GM18951 (cell line): ENCODE measurements around the gene ICA1L.

Experiments
- POLR2A ChIP-seq: IDR thresholded peaks from 4 replicates; pipeline ENCODE4 v1.6.1; 2011; ENCODE audit warnings: mild to moderate bottlenecking; ENCODE audit not compliant: insufficient read length, insufficient read depth; ENCODE audit errors: extremely low read depth
- in situ Hi-C: fragments of 300-500 bp; cut with MboI; formaldehyde crosslinking; loops from one replicate; pipeline ENCODE4 v1.12.0; 2022; ENCODE audit warnings: low sequenced_read_pairs, mixed read lengths, inconsistent platforms; ENCODE audit not compliant: unreplicated experiment

Gene ICA1L

GRCh38 chr2:202758128-202758527 lies 113.4 kb downstream of the ICA1L start:
- in situ Hi-C loops = no loop called here
- TF ChIP-seq POLR2A = no peak

DNA sequence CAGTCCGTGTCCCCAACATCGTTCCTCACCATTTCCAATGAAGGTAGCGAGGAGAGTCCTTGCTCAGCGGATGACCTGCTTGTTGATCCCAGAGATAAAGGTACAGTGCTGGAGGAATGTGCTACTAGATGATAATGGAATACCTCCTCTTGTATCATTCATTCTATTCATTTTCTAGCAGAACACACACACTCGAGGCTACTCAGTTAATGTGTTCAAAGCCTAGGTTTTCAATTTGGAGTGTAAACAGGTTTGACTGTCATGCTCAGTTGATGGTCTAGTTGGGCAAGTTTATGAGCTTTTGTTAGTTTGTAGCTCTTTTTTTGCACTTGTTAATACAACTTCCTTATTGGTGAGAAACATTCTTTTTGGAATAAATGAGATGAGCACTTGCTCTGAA lies 114.2 kb downstream of the ICA1L start:
- in situ Hi-C loops = no loop called here

DNA sequence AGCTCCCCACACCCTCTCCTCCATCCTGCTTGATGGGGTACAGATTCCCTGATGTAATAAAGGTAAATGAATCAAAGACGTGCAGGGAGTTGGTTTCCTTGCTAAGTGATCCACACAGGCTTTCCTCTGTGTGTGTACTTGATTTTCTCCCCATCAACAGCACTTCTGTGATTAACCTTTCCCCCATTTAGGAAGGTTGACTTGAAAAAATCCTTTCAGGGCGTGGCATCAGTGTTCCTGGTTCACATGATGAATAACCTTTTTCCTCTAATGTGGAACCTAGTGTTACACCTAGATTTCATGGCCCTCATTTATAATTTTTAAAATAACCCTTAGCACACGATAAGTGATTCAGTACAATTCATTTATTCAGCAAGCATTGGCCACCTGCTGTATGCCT lies 115.0 kb downstream of the ICA1L start:
- no peak for TF ChIP-seq POLR2A
- in situ Hi-C loops = no loop called here

More for the DNA sequence above, 114.2 kb downstream of the ICA1L start:
- TF ChIP-seq POLR2A = no peak

DNA sequence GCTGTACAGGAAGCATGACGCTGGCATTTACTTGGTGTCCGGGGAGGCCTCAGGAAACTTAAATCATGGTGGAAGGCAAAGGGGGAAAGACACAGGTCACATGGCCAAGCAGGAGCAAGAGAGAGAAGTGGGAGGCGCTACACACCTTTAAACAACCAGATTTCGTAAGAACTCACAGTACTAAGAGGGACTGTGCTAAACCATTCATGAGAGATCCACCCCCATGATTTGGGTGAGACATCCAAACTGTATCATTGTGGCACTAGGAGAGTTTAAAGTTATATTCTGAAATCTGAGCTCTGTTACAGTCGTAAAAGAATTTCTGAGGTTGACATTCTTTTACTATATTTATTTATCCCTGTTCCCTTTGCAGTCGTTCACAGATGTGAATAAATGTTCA lies 116.6 kb downstream of the ICA1L start:
- no peak for TF ChIP-seq POLR2A
- in situ Hi-C loops = no loop called here

GRCh38 chr2:202752071-202752470 lies 119.5 kb downstream of the ICA1L start:
- in situ Hi-C loops = no loop called here
- TF ChIP-seq POLR2A = no peak

GRCh38 chr2:202750763-202751427 lies 120.7 kb downstream of the ICA1L start:
- no peak for TF ChIP-seq POLR2A
- in situ Hi-C loops = no loop called here

DNA sequence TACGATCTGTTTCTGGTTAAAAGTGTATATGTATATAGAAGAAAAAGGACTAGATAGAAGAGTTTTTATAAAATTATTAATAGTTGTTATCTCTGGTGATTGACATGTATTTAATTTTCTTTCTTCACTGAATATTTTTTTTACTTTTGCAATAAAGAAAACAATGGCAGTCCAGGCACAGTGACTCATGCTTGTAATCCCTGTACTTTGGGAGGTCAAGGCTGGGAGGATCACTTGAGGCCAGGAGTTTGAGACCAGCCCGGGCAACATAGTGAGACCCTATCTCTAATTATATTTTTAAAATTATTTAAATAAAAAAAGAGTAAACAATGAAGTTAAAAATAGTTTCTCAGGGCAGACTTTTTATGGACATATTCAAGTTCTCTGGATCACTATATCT lies 122.1 kb downstream of the ICA1L start:
- no peak for TF ChIP-seq POLR2A
- in situ Hi-C loops = no loop called here

- in situ Hi-C loops = no loop called here
- TF ChIP-seq POLR2A = no peak
Observed at GRCh38 chr2:202743613-202744012, 128.0 kb downstream of the ICA1L start.

GRCh38 chr2:202736826-202737225 lies 134.7 kb downstream of the ICA1L start:
- TF ChIP-seq POLR2A = no peak
- in situ Hi-C loops = no loop called here

GRCh38 chr2:202726070-202726469 lies 145.5 kb downstream of the ICA1L start:
- in situ Hi-C loops = no loop called here
- TF ChIP-seq POLR2A = no peak

DNA sequence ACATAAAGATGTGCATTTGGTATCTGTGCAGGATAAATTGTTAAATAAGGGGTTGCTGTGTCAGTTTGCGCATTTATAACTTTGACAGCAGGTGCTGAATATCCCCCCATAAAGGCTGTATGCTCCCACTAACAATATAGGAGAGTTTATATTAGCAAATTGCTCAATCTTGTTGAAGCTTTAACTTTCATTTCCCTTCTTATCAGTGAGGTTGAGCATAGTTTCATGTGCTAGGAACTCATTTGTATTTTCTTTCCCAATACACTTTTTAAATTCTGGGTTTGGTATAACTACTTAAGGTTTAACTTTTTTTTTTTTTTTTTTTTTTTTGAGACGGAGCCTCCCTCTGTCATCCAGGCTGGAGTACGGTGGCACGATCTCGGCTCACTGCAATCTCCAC lies 147.8 kb downstream of the ICA1L start:
- TF ChIP-seq POLR2A = no peak
- in situ Hi-C loops = no loop called here
